22Rv1 (cell line): Measurements from ENCODE around the gene VMAC.
"Not testable (repeated sequence)": the region's sequence is repeated elsewhere in the genome, so short reads cannot be mapped to it uniquely, and the experiment has no call there.

Experiments used
- ZFX ChIP-seq: fragments of 450-650 bp; IDR thresholded peaks from 2 replicates; pipeline ENCODE4 v1.6.1; 2017; ENCODE audit warnings: antibody characterized with exemption, borderline replicate concordance
- TF ChIP-seq, protein P1 (sequence below): fragments of 450-650 bp; IDR thresholded peaks from 2 replicates; pipeline ENCODE4 v1.5.1; 2017; ENCODE audit warnings: mild to moderate bottlenecking

DNA sequence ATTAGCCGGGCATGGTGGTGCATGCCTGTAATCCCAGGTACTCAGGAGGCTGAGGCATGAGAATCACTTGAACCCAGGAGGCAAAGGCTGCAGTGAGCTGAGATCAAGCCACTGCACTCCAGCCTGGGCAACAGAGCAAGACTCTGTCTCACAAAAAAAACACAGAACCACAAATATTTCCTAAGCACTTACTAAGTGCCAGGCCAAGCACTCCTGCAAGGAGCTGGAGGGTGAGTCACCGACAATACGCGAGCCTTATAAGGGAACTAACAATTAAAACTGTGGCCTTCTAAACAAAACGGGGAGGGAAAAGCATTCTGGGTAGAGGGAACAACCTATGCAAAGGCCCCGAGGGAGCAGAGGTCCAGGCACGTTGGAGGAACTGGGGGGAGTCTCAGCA lies 30.2 kb upstream of the VMAC start:
- TF ChIP-seq, protein P1, sequence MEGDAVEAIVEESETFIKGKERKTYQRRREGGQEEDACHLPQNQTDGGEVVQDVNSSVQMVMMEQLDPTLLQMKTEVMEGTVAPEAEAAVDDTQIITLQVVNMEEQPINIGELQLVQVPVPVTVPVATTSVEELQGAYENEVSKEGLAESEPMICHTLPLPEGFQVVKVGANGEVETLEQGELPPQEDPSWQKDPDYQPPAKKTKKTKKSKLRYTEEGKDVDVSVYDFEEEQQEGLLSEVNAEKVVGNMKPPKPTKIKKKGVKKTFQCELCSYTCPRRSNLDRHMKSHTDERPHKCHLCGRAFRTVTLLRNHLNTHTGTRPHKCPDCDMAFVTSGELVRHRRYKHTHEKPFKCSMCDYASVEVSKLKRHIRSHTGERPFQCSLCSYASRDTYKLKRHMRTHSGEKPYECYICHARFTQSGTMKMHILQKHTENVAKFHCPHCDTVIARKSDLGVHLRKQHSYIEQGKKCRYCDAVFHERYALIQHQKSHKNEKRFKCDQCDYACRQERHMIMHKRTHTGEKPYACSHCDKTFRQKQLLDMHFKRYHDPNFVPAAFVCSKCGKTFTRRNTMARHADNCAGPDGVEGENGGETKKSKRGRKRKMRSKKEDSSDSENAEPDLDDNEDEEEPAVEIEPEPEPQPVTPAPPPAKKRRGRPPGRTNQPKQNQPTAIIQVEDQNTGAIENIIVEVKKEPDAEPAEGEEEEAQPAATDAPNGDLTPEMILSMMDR, result not testable (repeated sequence)
- not testable (repeated sequence) for TF ChIP-seq ZFX
